Measurements from ENCODE around the gene QRICH2. TPM values are rescaled to one million over a fixed set of nuclear protein-coding genes. Genes with fewer than 3 reads are reported as not detected.

Gene QRICH2
- total and polyA plus RNA-seq, 9 of the 15 experiments (the other 6 are each of a cell fraction or from before 2014, with no cell fraction given), result 0.03 to 1.6 (median 0.81) TPM

GRCh38 chr17:76268015-76268749, 39.9 kb downstream of the QRICH2 start (continued):
- TF ChIP-seq MAX (CRISPR knock-in tag; IDR thresholded peaks at IDR 0.05) (no peak), CBX3 (IDR thresholded peaks at IDR 0.05; ENCODE audit: borderline replicate concordance in 1 of 2, low read length in 2 of 2) (no peak), RAD51 (IDR thresholded peaks at IDR 0.05; ENCODE audit: borderline replicate concordance, low read depth) (no peak), SIN3A (IDR thresholded peaks at IDR 0.05; ENCODE audit: borderline replicate concordance in 2 of 2, control insufficient read depth in 1 of 2, low read depth in 2 of 2, low read length in 2 of 2) (no peak; a peak in 1 of 4 replicates), PCBP1 (IDR thresholded peaks at IDR 0.05; ENCODE audit: low read depth, low read length, poor library complexity, severe bottlenecking) (no peak), HCFC1 (IDR thresholded peaks at IDR 0.05; ENCODE audit: low read depth, low read length) (no peak), RFX7 (CRISPR knock-in tag; IDR thresholded peaks at IDR 0.05) (no peak), ZNF318 (IDR thresholded peaks at IDR 0.05; ENCODE audit: borderline replicate concordance in 1 of 2, low read depth in 1 of 2) (no peak), NCOA2 (IDR thresholded peaks at IDR 0.05; ENCODE audit: partially characterized antibody in 2 of 2) (no peak), GATAD2A (IDR thresholded peaks at IDR 0.05) (no peak), SMARCE1 (IDR thresholded peaks at IDR 0.05) (no peak), DEAF1 (CRISPR knock-in tag; IDR thresholded peaks at IDR 0.05) (no peak), CBFA2T3 (IDR thresholded peaks at IDR 0.05) (0 out of 2 replicates have a peak, but pooled peaks have one; percentile 9), FOXP1 (CRISPR knock-in tag; IDR thresholded peaks at IDR 0.05) (no peak), ZKSCAN3 (CRISPR knock-in tag; IDR thresholded peaks at IDR 0.05) (no peak)

Measured in K562 (cell line).